ENCODE data around the gene CCDC85C.

Gene CCDC85C

DNA sequence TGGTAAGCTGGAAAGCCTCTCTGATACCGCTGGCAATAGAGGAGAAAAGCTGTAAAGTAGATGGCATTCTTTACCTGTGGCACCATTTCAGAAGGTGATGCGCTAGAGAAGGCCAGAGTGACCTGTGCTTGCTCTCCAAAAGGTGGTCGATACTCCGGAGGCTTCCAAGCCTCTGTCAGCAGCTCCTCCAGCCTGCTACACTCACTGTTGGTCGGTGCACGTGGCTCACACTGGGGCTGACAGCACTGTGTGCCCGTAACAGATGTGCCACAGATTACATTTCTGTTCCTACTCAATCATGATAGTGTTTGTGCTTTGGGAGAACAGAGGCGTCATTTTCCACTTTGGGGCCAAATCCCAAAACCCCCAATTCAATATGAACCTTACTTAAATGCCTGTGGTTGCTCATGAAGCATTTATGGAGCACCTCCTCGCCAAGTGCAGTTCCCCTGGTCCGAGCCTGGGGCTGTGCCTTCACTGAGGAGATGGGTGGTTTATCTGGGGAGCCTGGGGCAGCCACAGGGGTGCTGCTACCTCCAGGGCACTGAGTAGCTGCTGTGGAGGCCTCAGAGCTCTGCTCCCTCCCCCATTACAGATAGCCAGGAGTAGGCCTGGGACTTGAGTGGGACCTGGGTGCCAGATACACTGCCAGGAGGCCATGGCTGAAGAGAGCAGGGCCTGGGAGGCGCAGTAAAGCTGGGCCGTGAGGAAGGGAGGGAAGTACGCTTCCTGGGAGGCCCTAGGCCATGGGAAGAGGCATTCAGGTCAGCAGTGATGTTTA lies 96.0 kb downstream of the CCDC85C start:
- no peak for DNase-seq

DNA sequence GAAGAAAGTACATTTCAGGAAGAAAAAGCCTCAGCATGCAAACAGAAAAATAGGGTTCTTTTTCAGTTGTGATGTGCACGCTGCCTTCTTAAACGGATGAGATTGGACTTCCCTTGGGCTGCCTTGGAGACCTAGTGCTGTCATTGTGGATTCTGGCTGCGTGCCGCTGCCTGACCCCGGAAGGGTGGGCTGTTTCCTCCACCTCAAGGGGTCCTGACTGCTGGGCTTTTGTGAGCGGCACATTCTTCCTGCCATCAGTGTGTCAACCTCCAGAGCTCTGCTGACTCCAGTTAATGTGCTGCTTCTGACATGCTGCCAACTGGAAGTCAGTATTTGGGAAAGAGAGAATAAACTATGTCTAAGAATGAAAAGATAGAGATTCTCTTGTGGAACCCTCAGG lies 97.7 kb downstream of the CCDC85C start:
- no peak for DNase-seq

DNA sequence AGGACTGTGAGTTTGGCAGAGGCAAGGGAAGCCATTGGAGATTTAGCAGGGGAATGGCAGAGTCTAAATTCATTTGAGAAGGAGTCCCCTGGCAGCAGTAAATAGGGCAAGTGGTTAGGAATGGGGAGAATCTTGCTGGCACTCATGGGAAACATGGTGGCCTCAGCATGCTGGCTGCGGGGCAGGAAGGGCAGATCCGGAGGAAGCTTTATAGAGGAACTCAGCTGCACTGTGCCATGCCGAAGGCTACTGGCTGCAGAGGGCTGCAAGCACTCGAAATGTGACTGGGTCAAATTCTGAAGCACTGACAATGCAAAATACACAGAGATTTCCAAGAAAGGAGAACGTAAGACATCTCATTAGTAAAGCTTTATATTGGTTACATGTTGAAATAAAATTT lies 98.9 kb downstream of the CCDC85C start:
- no peak for DNase-seq

DNA sequence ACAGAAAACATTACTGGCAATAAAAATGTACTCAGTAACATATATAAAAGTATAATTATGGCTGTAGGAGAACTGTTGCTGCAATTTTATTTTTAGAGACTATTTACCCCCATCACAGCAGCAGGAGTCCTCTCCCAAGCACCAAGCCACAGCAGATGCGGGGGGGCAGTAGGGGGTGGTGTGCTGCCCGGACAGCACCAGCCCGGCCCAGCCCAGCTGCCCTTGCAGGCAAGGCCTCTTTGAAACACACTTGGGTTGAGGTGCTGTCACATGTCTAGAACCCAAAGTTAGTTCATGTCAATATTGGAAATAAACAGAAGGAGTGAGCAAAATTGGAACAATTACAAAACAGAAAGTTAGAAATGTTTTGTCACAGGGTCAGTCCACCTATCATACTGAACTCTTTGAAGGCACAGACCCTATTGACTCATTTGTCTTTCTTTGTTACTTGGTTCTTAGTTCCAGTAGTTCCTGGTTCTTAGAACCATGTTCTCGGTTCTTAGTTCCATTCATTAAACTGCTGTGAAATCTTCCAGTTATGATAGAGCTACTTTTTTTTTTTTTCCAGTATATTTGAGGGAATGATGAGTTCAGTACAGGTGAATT lies 100.1 kb downstream of the CCDC85C start:
- DNase-seq = no peak

DNA sequence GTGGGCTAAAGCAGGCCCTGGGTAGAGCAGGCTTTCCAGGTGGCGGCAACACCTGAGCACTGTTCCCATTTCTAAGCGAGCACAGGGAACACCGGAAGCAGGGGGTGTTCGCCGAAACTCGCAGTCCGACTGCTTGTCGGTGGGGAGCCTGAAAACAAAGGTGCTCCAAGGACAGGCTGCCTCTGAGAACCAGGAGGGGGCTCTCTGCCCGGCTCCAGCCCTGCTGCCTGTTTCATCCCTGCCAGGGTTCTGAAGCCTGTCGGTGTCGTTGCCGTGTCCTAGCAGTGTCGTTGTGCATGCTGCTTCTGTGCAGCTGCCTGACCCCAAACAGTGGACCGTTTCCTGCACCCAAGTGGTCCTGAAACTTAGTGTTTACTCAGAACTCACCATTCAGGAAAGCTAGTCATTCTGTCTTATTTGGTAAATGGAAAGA lies 101.0 kb downstream of the CCDC85C start:
- no peak for DNase-seq

DNA sequence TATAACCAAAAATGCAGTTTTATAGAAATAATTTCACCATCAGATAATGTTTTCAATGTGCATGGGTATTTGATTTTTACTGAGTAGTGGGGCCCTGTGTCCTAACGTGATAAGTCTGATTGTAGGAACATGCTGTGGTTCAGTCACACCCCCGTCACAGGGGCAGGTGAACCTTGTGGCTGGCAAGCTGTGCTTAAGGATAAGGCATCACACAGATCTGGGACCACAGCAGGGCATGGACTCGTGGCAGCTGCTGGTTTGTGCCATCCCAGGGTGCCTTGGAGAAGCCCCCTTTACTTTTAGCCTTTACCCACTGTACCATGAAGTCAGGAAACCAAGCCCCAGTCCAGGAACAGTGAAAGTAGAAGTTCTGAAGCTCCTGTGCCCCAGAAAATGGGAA lies 106.1 kb downstream of the CCDC85C start:
- no peak for DNase-seq

DNA sequence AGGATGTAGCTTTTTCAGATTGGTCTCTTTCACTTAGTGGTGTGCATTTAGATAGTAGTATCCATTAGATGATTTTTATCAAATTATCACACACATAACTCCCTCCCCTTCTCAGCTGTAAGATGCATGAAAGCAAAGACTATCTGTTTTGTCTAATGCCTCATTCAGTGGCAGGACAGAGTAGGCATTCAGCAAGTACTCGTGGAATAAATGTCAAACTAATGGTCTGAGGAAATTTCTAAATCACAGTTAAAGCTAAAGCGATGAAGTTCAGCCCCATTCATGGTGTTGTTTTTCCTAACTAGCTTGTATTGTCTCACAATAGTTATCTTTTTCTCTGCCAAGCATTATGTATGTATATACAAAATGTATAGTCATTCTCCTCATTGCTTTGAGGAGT lies 106.7 kb downstream of the CCDC85C start:
- DNase-seq = no peak

DNA sequence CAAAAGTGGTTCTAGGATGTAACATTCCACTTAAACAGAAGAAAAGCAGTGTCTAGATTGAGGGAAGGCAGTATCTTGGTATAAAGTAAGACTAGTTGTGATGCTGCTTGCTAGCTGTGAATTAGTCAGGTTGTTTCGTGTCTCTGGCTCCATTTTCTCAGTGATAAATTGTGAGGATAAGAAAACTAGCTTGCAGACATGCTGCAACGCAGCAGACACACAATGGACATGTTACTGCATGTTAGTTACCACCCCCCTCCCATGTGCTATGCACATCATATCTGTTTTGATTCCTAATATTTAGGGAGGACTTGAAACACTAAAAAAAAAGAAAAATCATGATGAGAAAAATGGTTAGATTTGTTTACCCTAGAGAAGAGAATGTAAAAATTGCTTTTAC lies 119.9 kb downstream of the CCDC85C start:
- DNase-seq = no peak

DNA sequence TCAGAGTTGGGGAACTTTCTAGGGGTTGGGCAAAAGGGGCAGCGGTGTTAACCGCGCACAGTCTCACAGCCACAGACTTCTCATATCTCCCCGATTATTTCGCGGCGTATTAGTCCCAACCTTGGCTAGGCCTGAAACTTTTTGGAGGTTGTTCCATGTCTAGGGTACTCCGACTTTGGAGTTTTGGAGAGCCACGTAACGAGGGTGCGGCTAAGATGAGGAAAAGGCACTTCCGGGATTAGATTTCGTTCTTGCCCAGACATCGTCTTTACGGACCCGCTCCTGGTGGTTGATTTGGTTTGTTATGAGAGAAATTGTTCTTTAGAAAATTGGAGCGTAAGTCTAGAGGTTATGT lies 122.3 kb downstream of the CCDC85C start:
- DNase-seq = peak in 3 of 5 donors; percentile 10 to 27 (median 19)

DNA sequence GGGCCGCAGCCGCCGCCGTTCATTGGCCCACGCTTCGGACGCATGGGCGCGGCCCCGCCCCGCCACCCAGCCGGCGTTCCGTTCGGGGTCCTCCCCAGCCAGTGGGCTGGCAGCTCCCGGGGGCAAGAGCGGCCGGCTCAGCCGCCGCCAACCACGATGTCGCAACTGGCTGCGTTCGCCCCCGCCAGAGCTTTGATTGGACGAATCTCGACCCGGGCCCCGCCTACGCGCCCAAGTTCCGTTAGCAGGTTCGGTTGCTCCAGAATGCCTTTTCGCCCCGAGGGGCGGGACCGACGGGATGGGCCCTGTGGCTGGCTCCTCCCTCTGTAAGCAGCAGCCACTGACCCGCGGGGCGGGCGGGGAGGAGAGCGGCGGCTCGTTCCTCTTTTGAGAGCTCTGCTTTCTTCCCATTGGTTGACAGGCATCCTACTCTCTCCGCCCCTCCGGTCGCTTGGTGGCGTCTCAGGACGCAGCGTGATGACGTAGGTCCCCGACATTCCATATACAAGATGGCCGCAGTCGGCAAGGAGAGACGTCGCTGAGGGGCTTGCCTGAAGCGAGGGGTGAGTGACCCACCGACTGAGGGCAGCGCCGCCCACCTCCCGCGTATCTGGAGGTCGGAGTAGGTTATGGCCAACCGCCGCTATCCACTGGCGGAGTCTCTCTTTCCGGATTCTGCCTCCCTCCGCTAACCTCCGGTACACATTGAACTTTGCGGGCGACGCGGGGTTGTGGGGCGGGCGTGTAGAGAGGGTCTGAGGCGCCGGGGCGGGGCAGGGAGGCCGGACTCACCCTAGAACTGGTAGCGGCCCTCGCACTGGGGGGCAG lies 122.9 kb downstream of the CCDC85C start, which contains the start of gene CCNK:
Gene CCNK, plus strand, starts transcription at position 493 of the 828 bp plus-strand sequence. CDS start 11,269 bp downstream, outside the sequence.
- peak; percentile 100 for DNase-seq

DNA sequence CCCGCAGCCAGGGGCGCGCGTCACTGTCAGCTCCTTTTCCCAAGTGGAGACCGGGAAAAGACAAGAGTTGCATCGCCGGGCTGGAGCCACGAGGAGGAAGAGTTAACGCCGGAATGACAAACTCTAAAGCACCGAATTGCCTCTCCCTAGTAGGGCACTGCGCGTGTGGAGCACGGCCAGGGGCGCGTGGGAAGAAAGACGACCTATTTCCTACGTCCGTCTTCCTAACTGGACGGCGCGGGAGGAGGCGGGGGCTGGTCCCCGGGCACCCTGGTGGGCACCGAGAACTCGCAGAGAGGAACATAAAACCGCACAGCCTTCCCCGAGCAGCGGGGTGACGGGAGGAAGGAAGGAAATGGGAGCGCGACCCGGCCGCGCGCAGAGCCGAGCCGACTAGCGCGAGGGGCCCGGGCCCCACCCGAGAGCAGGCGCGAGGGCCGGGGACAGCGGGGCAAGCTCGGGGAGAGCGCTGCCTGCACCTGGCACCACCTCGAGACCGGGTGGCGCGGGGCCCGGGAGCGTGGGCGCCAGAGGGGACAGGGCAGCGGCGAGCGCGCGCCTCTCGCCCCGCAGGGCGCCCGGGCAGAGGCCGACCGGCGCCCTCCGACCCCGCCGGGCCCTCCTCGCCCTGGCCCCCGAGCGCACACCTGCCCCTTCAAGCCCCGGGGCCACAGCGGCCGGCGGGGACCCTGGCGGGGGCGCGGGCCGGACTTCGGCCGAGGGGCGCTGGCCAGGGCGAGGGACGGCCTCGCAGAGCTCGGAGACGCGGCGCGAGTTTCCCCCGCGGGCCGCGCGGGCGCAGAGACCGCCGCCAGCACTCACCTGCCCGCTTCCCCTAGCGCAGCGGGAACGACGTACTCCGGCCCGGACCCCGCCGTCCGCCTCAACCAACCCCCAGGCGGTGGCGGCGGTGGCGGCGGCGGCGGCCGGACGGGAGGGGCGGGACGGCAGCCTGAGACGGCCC lies 123.8 kb downstream of the CCDC85C start, which contains the start of gene SETD3:
Gene SETD3, minus strand, starts transcription at position 954 of the 964 bp plus-strand sequence. CDS start 15,054 bp downstream, outside the sequence.
- DNase-seq = peak; percentile 13 to 39 (median 18)

DNA sequence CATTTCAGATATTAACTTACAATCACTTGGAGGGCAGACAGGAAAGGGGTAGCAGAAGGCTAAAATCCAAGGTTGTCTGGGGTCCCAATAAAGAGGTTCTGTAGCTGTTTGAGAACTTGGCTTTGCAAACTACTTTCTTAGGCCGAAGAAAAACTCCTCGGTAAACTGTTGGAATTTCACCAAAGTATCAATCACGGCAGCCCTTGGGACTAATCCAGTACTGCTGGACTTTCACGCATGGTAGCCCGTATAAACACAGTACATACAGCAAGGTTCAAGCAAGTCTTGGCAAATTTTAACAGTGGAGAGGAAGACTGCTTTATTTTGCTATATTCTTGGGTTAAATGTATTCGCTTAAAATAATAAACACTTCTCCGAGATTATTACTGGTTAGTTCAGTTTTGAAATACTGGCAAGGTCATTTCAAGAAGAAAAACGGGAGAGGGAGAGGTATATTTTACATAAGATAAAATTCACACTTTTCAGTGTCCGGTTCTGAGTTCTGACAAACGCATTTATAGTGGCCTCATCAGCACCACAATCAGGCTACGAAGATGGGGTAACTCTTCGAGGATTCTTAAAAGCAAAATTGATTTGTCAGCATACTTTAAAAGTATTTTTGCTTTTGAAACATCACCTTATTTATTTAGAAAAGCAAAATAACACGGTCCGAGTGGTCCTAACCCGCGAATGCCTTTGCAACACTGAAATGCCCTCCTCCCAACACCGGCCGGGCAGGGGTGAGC lies 124.7 kb downstream of the CCDC85C start:
- no peak for DNase-seq

DNA sequence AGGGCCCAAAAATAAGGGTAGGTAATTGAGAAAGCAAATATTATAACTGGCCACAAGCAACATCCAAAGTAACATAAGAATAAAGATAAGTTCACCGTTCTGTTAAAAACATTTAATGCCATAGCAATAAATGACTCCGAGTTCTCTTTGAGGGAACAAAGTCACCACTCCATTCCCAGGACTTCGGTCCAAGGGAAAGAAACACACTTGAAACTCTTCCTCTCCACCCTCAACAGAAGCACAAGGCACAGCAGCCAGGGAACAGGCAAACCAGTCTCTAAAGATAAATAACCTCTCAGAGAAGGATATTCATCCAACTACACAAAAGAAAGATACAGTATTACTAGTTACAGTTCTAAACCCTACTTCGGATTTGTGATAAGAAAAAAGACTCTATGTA lies 125.9 kb downstream of the CCDC85C start:
- no peak for DNase-seq

DNA sequence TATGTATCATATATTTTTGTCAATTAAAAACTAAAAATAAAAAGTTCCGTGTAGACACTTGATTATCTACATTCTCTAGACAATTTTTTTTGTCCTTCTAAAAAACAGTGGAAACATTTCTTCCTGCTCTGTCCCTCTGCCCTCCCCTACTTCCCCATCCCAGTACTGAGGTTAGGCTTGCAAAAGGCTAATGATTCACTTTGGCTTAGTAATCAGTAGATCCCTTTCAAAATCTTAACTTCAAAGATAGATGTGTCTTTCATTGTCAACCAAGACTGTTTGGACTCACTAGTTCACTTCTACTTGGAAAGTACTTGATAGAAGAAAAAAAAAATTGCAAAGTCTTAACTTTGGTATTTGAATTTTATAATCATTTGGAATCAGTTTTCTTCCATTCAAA lies 127.1 kb downstream of the CCDC85C start:
- no peak for DNase-seq

DNA sequence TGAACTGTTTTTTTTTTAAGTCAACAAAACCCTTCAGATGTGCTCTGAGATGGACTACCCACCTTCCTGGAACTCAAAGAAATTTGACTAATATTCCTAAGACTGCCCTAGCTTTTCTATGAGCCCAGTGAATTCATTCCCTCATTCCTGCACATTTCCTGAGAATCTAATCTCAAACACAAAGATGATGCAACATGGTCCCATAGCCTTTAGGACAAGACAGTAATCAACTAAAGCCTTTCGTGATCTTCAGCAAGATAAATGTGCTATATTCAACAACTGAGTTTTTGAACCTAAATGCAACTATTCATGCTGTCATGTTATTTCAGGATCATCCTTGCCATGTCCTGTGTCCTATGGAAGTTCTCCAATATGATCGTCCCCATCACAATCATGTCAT lies 128.3 kb downstream of the CCDC85C start:
- no peak for DNase-seq

DNA sequence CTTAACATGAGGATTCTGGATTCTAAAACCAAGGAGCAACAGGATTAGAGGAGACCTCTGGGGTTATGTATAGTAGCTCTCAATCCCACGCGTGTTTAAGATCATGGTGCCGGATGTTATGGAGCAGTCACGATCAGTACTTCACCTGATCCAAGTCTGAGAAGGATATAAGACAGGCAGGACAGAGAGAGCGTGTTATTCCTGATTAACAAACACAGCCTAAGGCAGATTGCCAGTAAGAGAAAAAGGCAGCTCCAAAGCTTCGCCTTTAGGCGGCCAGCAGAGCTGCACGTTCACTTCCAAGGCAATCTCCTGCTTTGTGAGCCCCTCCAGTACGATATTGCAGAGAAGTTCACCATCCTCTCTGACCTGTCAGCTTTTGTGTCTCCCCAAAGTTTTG lies 128.8 kb downstream of the CCDC85C start:
- no peak for DNase-seq

DNA sequence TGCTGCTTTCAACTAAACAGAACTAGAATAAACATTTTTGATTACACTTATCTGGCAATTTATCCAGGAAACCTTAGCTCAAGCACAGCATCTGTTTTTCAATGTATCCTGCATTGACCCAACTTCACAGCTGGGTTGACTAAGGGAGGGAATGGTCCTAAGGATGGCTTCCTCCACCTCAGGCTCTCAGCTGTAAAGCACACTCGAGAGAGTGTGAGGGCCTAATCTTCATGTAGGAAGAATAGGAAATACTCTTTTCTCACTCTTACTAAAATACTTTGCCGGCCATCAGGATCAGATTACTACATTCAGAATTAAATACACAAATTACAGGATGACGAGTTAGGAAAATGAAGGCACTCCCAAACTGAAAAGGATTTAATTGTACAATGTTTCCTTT lies 130.5 kb downstream of the CCDC85C start:
- DNase-seq = no peak

DNA sequence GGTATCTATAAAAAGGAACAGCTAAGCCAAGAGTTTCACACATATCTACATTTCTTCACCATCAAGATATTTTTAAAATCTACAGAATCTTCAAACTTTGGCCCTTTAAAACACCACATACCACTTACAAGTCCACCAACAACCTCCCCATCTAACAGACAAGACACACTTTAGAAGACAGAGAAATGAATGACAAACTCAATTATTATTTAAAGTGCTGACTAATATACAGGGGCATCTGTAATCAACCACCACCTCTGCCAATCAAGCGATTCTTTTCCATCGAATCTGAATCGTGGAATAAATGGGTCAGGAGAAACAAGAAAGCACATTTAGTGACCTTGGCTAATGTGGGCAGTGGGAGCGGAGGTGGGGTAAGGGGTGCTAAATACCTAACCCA lies 131.1 kb downstream of the CCDC85C start:
- no peak for DNase-seq

DNA sequence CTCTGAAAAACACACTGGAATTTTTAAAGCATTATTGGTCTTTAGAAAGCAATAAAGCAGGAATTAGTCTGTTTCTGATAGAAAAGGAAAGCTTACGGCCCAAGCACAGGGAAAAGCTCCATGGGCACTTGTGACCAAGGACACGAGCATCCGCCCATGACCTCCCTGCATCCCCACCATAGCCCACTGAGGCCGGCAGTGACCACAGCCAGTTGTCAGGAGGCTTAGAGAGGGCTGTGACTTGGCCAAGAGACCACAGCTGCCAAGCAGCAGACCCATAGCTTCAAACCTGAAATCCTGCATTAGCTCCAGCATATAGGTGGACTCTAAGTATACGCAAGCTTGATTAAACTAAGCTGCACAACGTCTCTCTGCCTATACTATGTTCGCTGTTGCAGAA lies 132.3 kb downstream of the CCDC85C start:
- DNase-seq = no peak

DNA sequence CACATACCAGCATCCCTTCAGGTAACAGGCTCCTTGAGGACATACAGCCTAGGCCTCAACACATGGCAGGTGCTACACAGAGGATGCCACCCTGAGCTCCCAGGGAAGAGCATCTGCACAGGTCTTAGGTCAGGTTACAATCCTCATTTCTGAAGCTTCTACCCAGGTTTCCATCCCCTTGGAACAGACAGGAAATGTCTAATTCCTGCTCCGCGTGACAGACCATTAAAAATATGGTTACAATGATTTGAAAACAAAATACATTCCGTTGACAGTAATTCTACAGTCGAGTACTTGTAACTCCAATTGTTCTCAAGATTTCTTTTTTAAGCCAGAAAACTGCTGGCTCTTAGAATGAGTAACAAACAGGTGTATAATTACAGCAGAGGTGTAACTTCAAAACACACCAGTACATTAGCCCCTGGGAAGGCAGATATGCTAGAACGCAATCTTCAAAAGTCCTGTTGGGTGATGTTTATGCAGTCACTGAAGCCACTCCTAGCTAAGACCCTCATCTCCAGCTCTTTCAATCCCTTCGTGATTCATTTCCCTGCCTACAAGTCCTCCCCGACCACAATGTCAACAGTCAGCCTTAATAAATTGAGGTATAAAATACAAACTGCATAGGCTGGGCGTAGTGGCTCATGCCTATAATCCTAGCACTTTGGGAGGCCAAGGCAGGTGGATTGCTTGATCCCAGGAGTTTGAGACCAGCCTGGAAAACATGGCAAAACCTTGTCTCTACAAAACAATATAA lies 135.0 kb downstream of the CCDC85C start:
- no peak for DNase-seq

DNA sequence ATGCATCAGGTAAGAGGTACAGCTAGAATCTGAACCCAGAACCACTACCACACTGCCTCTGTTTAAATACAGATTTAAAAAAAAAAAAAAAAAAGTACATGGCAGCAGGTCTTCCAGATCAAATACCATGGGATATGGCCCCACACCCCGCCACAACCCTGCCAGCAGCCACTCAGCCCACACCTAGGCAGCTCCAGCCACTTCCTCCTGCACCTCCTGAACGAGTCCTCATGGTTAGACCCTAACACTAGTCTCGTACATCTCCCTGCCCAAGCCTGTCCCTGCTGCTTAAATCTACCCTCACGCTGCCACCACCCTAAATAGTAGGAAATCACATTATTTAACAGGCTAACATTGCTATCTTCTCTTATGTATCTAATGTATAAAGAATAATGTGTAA lies 135.9 kb downstream of the CCDC85C start:
- DNase-seq = no peak

All from T-helper 1 cell (primary cell).